Measurements from ENCODE around the gene MRPS5.
"Not testable (repeated sequence)": the region's sequence is repeated elsewhere in the genome, so short reads cannot be mapped to it uniquely, and the experiment has no call there.

Gene MRPS5

DNA sequence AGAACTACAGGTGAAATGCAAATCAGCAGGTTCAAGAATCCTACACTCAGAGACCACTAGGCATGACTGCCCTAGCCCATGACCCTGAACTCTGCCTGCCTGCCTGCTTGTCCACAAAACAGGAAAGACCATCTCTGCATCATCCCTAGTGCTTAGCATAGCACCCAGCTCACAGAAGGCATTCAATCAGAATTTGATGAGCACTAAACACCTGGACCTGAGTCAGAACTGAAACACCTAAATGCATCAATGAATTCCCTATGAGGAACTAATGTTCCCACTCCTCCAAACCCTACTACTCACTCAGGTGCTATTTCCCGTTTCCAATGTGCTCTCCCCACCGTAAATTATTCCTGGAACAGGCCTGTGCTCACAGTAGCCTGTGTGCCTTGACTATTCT, 21.7 kb downstream of the MRPS5 start:
- ChIA-PET POLR2A (ENCODE audit: low non-redundant PET) (no interaction called here), CTCF (no interaction called here)
- TF ChIP-seq, protein P1, sequence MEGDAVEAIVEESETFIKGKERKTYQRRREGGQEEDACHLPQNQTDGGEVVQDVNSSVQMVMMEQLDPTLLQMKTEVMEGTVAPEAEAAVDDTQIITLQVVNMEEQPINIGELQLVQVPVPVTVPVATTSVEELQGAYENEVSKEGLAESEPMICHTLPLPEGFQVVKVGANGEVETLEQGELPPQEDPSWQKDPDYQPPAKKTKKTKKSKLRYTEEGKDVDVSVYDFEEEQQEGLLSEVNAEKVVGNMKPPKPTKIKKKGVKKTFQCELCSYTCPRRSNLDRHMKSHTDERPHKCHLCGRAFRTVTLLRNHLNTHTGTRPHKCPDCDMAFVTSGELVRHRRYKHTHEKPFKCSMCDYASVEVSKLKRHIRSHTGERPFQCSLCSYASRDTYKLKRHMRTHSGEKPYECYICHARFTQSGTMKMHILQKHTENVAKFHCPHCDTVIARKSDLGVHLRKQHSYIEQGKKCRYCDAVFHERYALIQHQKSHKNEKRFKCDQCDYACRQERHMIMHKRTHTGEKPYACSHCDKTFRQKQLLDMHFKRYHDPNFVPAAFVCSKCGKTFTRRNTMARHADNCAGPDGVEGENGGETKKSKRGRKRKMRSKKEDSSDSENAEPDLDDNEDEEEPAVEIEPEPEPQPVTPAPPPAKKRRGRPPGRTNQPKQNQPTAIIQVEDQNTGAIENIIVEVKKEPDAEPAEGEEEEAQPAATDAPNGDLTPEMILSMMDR (conservative IDR thresholded peaks at IDR 0.05; ENCODE audit: low read depth), result no peak
- DNase-seq (ENCODE audit: low spot score), result no peak
- H3K27ac ChIP-seq, result no peak overlapping the region

DNA sequence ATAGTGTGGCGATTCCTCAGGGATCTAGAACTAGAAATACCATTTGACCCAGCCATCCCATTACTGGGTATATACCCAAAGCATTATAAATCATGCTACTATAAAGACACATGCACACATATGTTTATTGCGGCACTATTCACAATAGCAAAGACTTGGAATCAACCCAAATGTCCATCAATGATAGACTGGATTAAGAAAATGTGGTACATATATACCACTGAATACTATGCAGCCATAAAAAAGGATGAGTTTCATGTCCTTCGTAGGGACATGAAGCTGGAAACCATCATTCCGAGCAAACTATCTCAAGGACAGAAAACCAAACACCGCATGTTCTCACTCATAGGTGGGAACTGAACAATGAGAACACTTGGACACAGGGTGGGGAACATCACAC, 23.3 kb downstream of the MRPS5 start:
- CTCF ChIA-PET; DNase-seq (ENCODE audit: low spot score); POLR2A ChIA-PET (ENCODE audit: low non-redundant PET); H3K27ac ChIP-seq: not testable (repeated sequence)

DNA sequence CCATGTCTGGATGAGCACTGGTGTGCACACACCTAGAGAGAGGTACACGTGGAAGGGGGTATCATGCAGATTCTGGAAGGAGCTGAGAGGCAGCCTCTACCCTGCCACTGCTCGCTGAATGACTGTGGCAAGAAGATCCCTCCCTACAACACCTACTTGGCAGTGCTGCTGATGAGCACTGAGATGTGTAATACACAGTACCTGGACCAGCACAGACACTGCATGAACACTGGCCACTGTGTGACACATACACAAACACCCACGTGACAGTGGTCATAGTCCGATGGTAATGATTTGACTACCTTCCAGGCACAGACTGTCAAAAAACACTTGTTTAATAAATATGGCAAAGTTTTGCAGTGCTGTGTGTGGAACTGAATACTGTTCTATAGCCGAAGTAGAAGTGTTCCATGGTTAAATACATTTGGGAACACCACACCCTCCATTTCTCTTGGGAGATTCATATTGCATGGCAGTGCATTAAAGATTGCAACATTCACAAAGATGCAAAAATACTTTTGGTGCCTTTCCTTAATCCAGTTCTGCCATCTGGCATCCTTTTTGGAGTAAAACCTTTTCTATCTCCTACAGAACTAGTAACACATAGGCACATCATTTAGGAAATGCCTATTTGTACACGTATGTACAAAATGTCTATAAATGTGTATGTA, 29.6 kb downstream of the MRPS5 start:
- CTCF ChIA-PET, result interaction anchor here (0.6 kb wide), 2 partner anchors 13 to 174 kb away, joined by 3 read pairs; no protein-coding TSS in a partner anchor
- TF ChIP-seq, protein P1 (conservative IDR thresholded peaks at IDR 0.05; ENCODE audit: low read depth), result no peak
- POLR2A ChIA-PET (ENCODE audit: low non-redundant PET), result no interaction called here
- no peak overlapping the region for H3K27ac ChIP-seq
- DNase-seq (ENCODE audit: low spot score), result no peak

DNA sequence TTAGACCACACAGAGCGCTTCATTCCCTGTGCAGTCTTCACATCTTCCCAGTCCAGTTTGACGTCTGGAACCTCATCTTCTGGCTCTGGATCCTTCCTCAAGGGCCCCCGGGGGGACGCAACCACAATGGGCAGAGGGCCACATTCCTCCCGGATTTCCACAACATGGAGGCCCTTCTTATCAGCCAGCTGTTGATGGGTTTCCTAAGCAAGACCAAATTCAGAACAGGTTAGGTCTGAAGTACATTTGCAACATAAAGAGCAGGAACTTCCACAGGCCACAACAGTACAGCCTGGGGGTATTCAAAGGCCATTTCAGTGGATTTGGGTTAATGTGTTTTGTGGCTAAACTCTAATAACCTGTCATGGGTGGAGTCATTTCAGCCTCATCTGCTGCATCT, 34.2 kb downstream of the MRPS5 start:
- TF ChIP-seq, protein P1 (conservative IDR thresholded peaks at IDR 0.05; ENCODE audit: low read depth), result no peak
- ChIA-PET CTCF (interaction anchor here (1.0 to 1.1 kb wide), 2 partner anchors 11 to 65 kb away, joined by 3 to 5 read pairs; no protein-coding TSS in a partner anchor), POLR2A (ENCODE audit: low non-redundant PET) (no interaction called here)
- DNase-seq (ENCODE audit: low spot score), result no peak
- H3K27ac ChIP-seq, result no peak overlapping the region

DNA sequence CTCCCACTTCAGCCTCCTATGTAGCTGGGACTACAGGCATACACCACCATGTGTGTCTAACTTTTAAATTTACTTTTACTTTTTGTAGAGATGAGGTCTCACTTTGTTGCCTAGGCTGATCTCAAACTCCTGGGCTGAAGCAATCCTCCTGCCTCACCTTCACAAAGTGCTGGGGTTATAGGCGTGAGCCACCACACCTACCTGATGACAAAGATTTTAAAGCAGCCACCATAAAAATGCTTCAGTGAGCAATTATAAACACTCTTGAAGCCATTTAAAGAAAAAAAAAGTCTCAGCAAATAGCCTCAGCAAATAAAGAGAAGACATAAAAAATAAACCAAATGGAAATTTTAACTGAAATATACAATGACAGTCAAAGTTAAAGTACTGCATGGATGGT, 35.6 kb downstream of the MRPS5 start:
- POLR2A ChIA-PET (ENCODE audit: low non-redundant PET), result no interaction called here
- DNase-seq (ENCODE audit: low spot score), result no peak
- TF ChIP-seq, protein P1 (conservative IDR thresholded peaks at IDR 0.05; ENCODE audit: low read depth), result no peak
- no peak overlapping the region for H3K27ac ChIP-seq
- CTCF ChIA-PET, result no interaction called here

DNA sequence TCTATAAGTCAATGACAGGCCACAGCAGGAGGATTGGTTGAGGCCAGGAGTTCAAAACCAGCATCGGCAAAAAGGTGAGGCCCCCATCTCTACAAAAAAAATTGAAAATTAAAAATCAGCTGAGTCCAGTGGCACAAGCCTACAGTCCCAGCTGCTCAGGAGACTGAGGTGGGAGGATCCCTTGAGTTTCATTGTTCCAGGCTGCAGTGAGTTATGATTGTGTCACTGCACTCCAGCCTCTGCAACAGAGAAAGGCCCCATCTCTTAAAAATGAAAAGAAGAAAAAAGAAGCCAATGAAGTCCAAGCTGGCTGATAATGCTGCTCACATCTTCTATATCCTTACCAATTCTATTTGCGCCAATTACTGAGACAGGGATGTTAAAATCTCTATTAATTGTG, 39.1 kb downstream of the MRPS5 start:
- H3K27ac ChIP-seq, result no peak overlapping the region
- TF ChIP-seq, protein P1 (conservative IDR thresholded peaks at IDR 0.05; ENCODE audit: low read depth), result no peak
- no peak for DNase-seq (ENCODE audit: low spot score)
- ChIA-PET POLR2A (ENCODE audit: low non-redundant PET) (no interaction called here), CTCF (interaction anchor here (0.7 to 1.1 kb wide), 3 partner anchors 24 to 209 kb away, joined by 3 read pairs; no protein-coding TSS in a partner anchor)

DNA sequence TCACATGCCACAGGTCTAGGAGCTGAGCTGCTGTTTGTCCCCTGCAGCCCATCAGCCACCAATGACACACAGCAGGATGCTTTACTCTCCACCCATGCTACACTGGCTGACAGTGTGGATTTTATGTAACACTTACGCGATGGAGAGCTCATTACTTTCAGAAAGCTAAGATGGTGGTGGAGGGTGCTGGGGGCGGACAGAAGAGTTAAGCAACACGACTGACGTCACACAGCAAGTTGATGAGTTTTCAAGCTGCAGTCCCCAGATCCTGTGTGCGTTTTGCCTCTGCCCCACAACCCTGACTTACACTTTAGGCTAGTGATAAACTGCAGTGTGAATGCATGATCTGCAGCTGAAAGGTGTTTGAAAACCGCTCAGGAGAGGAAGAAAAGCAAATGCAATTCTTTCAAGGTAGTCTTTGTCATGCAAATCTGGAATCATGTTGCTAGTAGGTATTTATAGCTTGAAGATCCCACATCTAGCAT, 42.4 kb downstream of the MRPS5 start:
- DNase-seq (ENCODE audit: low spot score), result no peak
- CTCF ChIA-PET, result interaction anchor here (0.5 to 5.1 kb wide), 17 partner anchors 11 to 1402 kb away, joined by 3 to 72 read pairs (median 3); partner anchors contain the start of gene MAL
- TF ChIP-seq, protein P1 (conservative IDR thresholded peaks at IDR 0.05; ENCODE audit: low read depth), result no peak
- no peak overlapping the region for H3K27ac ChIP-seq
- POLR2A ChIA-PET (ENCODE audit: low non-redundant PET), result no interaction called here
